ENCODE data around the gene RAG2.
A peak's percentile ranks its signal among the peaks of the same experiment; 100 is the strongest.

RAG2 gene

DNA sequence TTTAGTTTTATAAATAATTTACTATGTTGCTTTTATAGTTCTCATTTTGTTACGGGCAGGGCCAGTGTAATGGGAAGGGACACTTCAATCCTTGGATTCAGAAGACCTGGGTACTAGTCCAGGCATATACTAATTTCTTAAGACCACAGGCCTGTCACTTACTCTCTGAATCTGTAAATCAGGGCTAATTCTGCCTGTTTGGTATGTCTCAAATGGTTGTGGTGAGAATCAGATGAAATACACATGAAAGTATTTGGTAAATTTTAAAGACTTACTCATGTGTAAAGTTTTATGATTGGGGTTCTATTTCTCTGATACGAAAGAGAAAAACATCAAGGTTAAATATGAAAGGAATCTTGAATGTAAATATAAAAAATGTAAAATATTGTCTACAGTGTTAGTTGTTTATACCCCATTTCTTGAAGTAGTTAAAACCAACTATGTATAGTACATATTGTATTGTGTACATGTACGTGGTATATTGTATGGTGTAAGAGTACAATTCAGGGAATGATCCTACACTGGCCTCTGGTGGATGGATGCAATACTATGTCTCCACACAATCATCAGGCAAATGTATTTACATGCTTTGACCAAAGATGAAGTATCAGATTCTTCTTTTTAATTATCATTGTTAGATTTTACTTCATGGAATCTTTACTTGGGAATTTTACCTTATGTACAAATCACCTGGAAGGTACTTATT is 24.5 kb upstream of the RAG2 start:
- H3K27me3 ChIP-seq (ENCODE audit: insufficient read depth, poor library complexity, severe bottlenecking), result no peaks in the 10 kb centered on the region
- no peak for TF ChIP-seq SPI1 (IDR thresholded peaks at IDR 0.05; ENCODE audit: borderline replicate concordance, low read depth)
- TF ChIP-seq, protein P1, sequence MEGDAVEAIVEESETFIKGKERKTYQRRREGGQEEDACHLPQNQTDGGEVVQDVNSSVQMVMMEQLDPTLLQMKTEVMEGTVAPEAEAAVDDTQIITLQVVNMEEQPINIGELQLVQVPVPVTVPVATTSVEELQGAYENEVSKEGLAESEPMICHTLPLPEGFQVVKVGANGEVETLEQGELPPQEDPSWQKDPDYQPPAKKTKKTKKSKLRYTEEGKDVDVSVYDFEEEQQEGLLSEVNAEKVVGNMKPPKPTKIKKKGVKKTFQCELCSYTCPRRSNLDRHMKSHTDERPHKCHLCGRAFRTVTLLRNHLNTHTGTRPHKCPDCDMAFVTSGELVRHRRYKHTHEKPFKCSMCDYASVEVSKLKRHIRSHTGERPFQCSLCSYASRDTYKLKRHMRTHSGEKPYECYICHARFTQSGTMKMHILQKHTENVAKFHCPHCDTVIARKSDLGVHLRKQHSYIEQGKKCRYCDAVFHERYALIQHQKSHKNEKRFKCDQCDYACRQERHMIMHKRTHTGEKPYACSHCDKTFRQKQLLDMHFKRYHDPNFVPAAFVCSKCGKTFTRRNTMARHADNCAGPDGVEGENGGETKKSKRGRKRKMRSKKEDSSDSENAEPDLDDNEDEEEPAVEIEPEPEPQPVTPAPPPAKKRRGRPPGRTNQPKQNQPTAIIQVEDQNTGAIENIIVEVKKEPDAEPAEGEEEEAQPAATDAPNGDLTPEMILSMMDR (IDR thresholded peaks at IDR 0.05; ENCODE audit: insufficient read depth, low read length), result peak; percentile 29
- no peak overlapping the region for H3K4me3 ChIP-seq (replicated peaks; ENCODE audit: insufficient read depth, low read length)
- no peak overlapping the region for H3K27ac ChIP-seq (replicated peaks)
- DNase-seq (ENCODE audit: low read depth in 1 of 2, low spot score in 1 of 2), result peak in 1 of 2 experiments; percentile 36

DNA sequence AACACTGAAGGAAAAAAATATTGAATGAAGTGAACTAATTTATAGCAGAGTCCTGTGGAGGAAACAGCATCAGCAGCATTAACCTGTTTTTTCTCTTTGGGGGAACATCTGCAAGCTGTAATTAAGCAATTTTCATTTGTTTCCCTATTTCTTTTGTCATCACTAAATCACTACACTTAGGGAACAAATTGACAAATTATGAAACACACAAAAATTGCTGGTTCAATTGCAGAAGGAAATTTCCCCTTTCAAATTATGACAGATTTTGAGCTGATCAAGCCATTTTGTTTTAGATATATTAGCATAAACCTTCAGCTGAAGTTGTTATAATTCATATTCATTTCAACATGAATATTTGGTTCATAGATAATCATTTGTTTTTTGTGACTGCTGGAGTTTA is 22.2 kb upstream of the RAG2 start:
- TF ChIP-seq SPI1 (IDR thresholded peaks at IDR 0.05; ENCODE audit: borderline replicate concordance, low read depth) (no peak), GABPA (IDR thresholded peaks at IDR 0.05; ENCODE audit: low read depth) (no peak), REST (IDR thresholded peaks at IDR 0.05; ENCODE audit: insufficient replicate concordance, low read depth) (no peak), POLR2AphosphoS5 (IDR thresholded peaks at IDR 0.05; ENCODE audit: low read depth) (no peak)
- TF ChIP-seq, protein P1 (IDR thresholded peaks at IDR 0.05; ENCODE audit: insufficient read depth, low read length), result no peak
- H3K4me3 ChIP-seq (replicated peaks; ENCODE audit: insufficient read depth, low read length), result no peak overlapping the region
- no peak overlapping the region for H3K27ac ChIP-seq (replicated peaks)
- DNase-seq (ENCODE audit: low read depth in 1 of 2, low spot score in 1 of 2), result no peak
- no peaks in the 10 kb centered on the region for H3K27me3 ChIP-seq (ENCODE audit: insufficient read depth, poor library complexity, severe bottlenecking)

DNA sequence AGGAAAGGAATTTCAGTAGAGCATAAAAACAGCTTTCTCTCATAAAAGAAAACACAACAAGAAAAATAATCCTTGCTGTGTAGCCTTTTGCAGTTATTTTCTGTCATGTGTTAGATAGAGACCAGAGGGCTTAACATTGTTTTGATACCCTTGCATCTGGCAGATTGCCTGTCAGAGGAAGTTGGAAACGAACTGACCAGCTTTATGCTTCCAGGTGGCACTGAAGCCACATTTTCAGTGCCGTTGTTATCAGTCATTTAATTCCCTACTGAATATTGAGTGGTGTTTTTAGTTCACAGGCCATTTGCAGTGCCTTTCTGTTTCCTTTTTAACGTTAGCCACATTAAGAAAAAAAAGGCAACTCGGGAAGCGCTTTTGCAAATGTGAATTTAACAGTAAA is 21.5 kb upstream of the RAG2 start:
- Histone ChIP-seq H3K27me3 (ENCODE audit: insufficient read depth, poor library complexity, severe bottlenecking) (no peaks in the 10 kb centered on the region), H3K27ac (replicated peaks) (no peak overlapping the region), H3K4me3 (replicated peaks; ENCODE audit: insufficient read depth, low read length) (no peak overlapping the region)
- DNase-seq (ENCODE audit: low read depth in 1 of 2, low spot score in 1 of 2), result no peak
- TF ChIP-seq, protein P1 (IDR thresholded peaks at IDR 0.05; ENCODE audit: insufficient read depth, low read length), result no peak
- TF ChIP-seq SPI1 (IDR thresholded peaks at IDR 0.05; ENCODE audit: borderline replicate concordance, low read depth) (no peak), REST (IDR thresholded peaks at IDR 0.05; ENCODE audit: insufficient replicate concordance, low read depth) (no peak), GABPA (IDR thresholded peaks at IDR 0.05; ENCODE audit: low read depth) (no peak), POLR2AphosphoS5 (IDR thresholded peaks at IDR 0.05; ENCODE audit: low read depth) (no peak)

All from HL-60 (cell line).